Uterus (tissue), 4 donors: ENCODE results near the gene KRTAP3-1. TPM values are rescaled to one million over a fixed set of nuclear protein-coding genes. Genes with fewer than 3 reads are reported as not detected.
"Not testable (repeated sequence)": the region's sequence is repeated elsewhere in the genome, so short reads cannot be mapped to it uniquely, and the experiment has no call there.

Experiments used
- DNase-seq, 2 donors: peaks; one replicate each; pipeline ENCODE4 v3.0.0-alpha.2; 2019 to 2020
- H3K27ac ChIP-seq, 2 donors: fragments of 200-600 bp; sonication (generic); 1 replicate in 1 of 2; 2 replicates in 1 of 2; pipeline ENCODE4 v1.5.1; 2016 to 2018
- H3K27me3 ChIP-seq, 2 donors: fragments of 200-600 bp; sonication (generic); one replicate each; pipeline ENCODE4 v1.5.1; 2018 to 2019; ENCODE audit warnings: control low read depth in 1 of 2
- H3K36me3 ChIP-seq, 2 donors: fragments of 200-600 bp; sonication (generic); one replicate each; pipeline ENCODE4 v1.5.1; 2019; ENCODE audit warnings: control low read depth in 1 of 2
- H3K4me1 ChIP-seq, 2 donors: fragments of 200-600 bp; sonication (generic); one replicate each; pipeline ENCODE4 v1.5.1; 2018 to 2019; ENCODE audit warnings: control low read depth in 1 of 2
- H3K4me3 ChIP-seq, 2 donors: fragments of 200-600 bp; sonication (generic); 1 replicate in 1 of 2; 2 replicates in 1 of 2; pipeline ENCODE4 v1.5.1; 2018 to 2019; ENCODE audit warnings: mild to moderate bottlenecking in 1 of 2
- H3K9me3 ChIP-seq, 2 donors: fragments of 200-600 bp; sonication (generic); one replicate each; pipeline ENCODE4 v1.5.1; 2019; ENCODE audit warnings: control low read depth in 1 of 2
- POLR2A ChIP-seq, 2 donors: fragments of 450-650 bp; IDR thresholded peaks; one replicate each; pipeline ENCODE4 v1.6.1; 2016; ENCODE audit warnings: antibody characterized with exemption in 2 of 2, mild to moderate bottlenecking in 1 of 2, moderate library complexity in 1 of 2
- intact Hi-C: fragments of 100-400 bp; cut with DNase I; formaldehyde crosslinking; loops from one replicate; pipeline ENCODE4 v1.15.1; 2023; ENCODE audit warnings: low total_unique reads
- total RNA-seq, 4 donors: library from RNA; depleted of rRNA in 3 of 4; stranded (reverse); fragments of >200 nt in 3 of 4; gene quantifications; one replicate each; pipeline versions ENCODE4 v1.1.0 to v1.2.4, GENCODE V29; 2014 to 2023
- TF ChIP-seq, protein P1 (sequence below), 4 experiments: fragments of 200-600 bp in 2 of 4; fragments of 450-650 bp in 2 of 4; sonication (generic) in 2 of 4; IDR thresholded peaks; one replicate each; pipeline ENCODE4 v1.5.1; 2016 to 2019; ENCODE audit warnings: antibody characterized with exemption in 4 of 4, mild to moderate bottlenecking in 2 of 4, moderate library complexity in 1 of 4
- donor health status: DM: yes; HTN: yes; CAD: no.

Gene KRTAP3-1
- total RNA-seq, 4 donors from 2014 or later: not detected

DNA sequence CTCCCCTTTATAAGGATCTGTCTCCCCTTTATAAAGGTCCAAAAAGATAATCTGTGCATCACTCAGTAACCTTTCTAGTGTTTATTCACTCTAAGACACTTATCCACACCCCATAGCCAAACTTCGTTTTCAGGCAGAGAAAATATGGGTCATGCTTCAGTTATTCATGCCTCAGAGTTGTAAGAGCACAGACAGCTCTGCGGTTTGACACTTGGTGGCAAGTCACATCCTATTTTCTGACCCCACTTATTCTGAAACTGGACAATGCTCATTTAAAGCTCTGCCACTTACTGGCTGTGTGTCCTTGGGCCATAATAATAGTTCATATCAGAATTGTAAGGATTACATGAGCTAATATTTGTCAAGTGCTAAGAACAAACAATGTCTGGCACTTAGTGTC is 40.2 kb upstream of the KRTAP3-1 start:
- DNase-seq: no peak
- intact Hi-C loops: no loop called here
- TF ChIP-seq, protein P1, sequence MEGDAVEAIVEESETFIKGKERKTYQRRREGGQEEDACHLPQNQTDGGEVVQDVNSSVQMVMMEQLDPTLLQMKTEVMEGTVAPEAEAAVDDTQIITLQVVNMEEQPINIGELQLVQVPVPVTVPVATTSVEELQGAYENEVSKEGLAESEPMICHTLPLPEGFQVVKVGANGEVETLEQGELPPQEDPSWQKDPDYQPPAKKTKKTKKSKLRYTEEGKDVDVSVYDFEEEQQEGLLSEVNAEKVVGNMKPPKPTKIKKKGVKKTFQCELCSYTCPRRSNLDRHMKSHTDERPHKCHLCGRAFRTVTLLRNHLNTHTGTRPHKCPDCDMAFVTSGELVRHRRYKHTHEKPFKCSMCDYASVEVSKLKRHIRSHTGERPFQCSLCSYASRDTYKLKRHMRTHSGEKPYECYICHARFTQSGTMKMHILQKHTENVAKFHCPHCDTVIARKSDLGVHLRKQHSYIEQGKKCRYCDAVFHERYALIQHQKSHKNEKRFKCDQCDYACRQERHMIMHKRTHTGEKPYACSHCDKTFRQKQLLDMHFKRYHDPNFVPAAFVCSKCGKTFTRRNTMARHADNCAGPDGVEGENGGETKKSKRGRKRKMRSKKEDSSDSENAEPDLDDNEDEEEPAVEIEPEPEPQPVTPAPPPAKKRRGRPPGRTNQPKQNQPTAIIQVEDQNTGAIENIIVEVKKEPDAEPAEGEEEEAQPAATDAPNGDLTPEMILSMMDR (IDR thresholded peaks at IDR 0.05): no peak
- no peak for TF ChIP-seq POLR2A (IDR thresholded peaks at IDR 0.05)

DNA sequence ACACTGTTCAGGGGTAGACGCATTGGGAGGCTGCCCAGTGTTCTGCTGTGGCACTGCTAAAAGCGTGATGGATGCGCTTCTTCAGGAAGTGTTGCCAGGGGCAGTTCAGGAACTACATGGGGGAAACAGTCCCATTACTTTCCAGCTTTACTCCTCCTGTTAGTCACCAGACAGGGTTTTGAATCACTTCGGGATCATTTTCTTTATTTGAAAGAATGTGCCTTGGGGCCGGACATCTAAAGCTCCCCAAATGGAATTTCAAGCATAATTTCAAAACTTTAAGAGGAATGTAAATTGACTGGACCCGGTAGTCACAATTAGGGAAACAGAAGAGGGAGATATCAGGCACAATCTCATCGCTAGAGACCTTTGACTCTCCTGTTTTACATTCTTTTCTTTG is 39.5 kb upstream of the KRTAP3-1 start:
- Histone ChIP-seq H3K4me1 (no peaks in the 10 kb centered on the region), H3K27me3 (no peaks in the 10 kb centered on the region), H3K9me3 (no peaks in the 10 kb centered on the region), H3K36me3 (no peaks in the 10 kb centered on the region), H3K27ac (no peak overlapping the region), H3K4me3 (no peak overlapping the region)
- intact Hi-C loops: no loop called here
- TF ChIP-seq, protein P1 (IDR thresholded peaks at IDR 0.05): no peak
- TF ChIP-seq POLR2A (IDR thresholded peaks at IDR 0.05): no peak
- DNase-seq: no peak

More for the DNA sequence above, 40.2 kb upstream of the KRTAP3-1 start:
- H3K27me3 ChIP-seq: no peaks in the 10 kb centered on the region
- H3K27ac ChIP-seq: no peak overlapping the region
- H3K9me3 ChIP-seq: no peaks in the 10 kb centered on the region
- H3K4me3 ChIP-seq: no peak overlapping the region
- no peaks in the 10 kb centered on the region for H3K4me1 ChIP-seq
- H3K36me3 ChIP-seq: no peaks in the 10 kb centered on the region

DNA sequence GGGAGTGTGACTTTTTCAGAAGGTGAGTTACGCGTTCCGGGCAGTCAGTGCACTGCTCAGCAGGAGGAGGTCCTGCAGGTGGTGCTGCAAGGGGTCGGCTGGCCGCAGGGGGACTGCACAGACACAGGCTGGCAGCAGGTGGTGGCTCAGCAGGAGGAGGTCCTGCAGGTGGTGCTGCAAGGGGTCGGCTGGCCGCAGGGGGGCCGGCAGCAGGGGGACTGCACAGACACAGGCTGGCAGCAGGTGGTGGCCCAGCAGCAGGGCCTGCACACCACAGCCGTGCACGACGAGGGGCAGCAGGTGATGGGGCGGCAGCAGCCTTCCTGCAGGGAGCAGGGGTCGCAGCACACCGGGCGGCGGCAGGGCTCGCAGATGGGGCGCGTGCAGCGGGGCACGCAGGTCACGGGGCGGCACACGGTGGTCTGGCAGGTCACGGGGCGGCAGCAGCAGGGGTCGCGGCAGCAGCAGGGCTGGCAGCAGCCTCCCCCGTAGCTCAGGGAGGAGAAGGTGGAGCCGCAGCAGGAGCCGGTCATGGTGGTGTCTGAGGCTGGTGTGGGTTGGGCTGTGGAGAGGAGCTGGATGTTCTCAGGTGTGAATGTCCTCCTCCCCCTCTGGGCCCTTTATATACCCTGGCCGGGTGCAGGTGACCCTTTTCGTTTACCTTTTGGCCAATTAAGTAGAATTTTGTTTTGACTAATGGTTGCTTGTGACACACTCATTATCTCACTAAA is 38.0 kb upstream of the KRTAP3-1 start, which contains the start of gene KRTAP2-1:
Gene KRTAP2-1, minus strand, starts transcription at position 582 of the 731 bp plus-strand sequence. Its CDS starts 49 bp downstream, at position 533.
- H3K27ac ChIP-seq, H3K36me3 ChIP-seq, DNase-seq, H3K4me1 ChIP-seq, intact Hi-C loops, H3K27me3 ChIP-seq, H3K4me3 ChIP-seq, H3K9me3 ChIP-seq: not testable (repeated sequence)

DNA sequence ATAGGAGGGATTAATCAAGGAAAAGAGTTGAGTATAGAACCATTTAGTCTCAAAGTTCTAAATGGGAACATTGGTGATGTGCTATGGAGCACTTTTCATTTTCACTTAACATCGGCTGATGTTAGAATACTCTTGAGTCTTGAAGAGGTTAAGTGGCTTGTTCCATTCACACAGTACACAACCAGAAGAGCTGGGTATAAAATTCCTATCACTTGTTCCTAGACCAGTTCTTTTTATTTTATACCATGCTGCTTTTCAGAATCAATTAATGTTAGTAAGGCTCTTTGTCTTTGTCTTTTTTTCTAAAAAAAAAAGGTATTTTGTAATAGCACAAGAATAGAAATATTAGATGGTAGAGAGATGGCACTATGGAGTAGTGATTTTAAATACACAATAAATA is 34.0 kb upstream of the KRTAP3-1 start:
- H3K4me1 ChIP-seq: no peaks in the 10 kb centered on the region
- intact Hi-C loops: no loop called here

DNA sequence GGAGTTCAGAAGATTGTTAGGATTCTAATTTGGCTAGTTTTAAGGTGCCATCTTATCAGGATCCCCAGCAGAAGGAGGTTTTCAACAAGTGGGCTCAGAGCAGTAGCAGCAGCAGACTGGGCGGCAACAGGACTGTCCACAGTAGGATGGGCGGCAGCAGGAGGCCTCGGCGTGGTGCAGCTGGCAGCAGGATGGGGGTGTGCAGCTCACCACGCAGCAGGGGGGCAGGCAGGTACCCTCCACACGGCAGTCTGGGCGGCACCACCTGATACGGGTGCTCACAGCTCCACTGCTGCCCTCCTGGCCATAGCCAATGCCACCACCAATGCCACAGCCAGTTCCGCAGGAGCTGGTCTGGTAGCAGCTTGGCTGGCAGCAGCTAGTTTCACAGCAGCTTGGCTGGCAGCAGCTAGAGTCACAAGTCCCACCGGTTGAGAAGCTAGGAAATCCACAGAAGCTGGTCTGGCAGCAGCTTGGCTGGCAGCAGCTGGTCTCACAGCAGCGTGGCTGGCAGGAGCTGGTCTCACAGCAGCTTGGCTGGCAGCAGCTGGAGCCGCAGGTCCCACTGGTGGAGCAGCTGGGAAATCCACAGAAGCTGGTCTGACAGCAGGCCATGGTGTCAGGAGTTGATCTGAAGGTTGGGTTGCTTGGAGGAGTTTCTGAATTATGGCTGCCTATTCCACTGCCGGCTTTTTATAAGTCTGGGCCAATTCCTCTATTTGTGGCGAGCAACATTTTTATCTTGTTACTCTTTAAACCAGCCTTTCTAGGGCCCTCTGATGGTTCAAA is 32.0 kb upstream of the KRTAP3-1 start, which contains the start of gene KRTAP1-1:
Gene KRTAP1-1, minus strand, starts transcription at position 668 of the 789 bp plus-strand sequence. Its CDS starts 53 bp downstream, at position 615.
- H3K4me3 ChIP-seq, H3K27me3 ChIP-seq, H3K4me1 ChIP-seq, H3K36me3 ChIP-seq, intact Hi-C loops, DNase-seq, H3K9me3 ChIP-seq, H3K27ac ChIP-seq: not testable (repeated sequence)

More for the DNA sequence above, 34.0 kb upstream of the KRTAP3-1 start:
- no peaks in the 10 kb centered on the region for H3K9me3 ChIP-seq
- TF ChIP-seq POLR2A (IDR thresholded peaks at IDR 0.05): no peak
- TF ChIP-seq, protein P1 (IDR thresholded peaks at IDR 0.05): no peak
- H3K27me3 ChIP-seq: no peaks in the 10 kb centered on the region
- H3K27ac ChIP-seq: no peak overlapping the region
- no peak for DNase-seq
- no peaks in the 10 kb centered on the region for H3K36me3 ChIP-seq
- H3K4me3 ChIP-seq: no peak overlapping the region

DNA sequence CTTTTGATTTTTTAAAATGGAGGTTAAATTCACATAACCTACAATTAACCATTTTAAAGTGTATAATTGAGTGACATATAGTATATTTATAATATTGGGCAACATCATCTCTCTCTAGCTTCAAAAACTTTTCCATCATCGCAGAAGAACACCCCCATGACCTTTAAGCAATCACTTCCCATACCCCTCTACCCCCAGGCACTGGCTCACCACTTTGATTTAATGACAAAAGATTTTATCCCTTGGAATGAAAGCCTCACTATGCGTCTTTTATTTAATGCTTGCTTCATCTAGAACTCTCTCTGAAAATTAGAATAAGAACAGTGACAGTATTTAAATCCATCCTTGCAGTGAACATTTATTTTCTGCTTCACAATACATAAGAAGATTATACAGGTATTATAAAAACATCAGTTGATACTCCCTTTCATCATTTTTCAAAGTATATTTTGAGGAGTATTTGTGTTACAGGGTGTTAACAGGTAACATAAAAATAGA is 29.0 kb upstream of the KRTAP3-1 start:
- Histone ChIP-seq H3K9me3 (no peaks in the 10 kb centered on the region), H3K27me3 (no peaks in the 10 kb centered on the region), H3K4me3 (no peak overlapping the region), H3K36me3 (no peaks in the 10 kb centered on the region), H3K4me1 (no peaks in the 10 kb centered on the region), H3K27ac (no peak overlapping the region)
- no peak for DNase-seq
- intact Hi-C loops: no loop called here
- TF ChIP-seq, protein P1 (IDR thresholded peaks at IDR 0.05): no peak
- no peak for TF ChIP-seq POLR2A (IDR thresholded peaks at IDR 0.05)

DNA sequence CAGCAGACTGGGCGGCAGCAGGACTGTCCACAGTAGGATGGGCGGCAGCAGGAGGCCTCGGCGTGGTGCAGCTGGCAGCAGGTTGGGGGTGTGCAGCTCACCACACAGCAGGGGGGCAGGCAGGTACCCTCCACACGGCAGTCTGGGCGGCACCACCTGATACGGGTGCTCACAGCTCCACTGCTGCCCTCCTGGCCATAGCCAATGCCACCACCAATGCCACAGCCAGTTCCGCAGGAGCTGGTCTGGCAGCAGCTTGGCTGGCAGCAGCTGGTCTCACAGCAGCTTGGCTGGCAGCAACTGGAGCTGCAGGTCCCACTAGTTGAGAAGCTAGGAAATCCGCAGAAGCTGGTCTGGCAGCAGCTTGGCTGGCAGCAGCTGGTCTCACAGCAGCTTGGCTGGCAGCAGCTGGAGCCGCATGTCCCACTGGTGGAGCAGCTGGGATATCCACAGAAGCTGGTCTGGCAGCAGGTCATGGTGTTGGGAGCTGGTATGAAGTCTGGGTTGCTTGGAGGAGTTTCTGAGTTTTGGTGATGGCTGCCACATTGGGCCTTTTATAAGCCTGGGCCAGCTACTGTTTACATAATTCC is 25.5 kb upstream of the KRTAP3-1 start, which contains the start of gene KRTAP1-3:
Gene KRTAP1-3, minus strand, starts transcription at position 529 of the 590 bp plus-strand sequence. Its CDS starts 53 bp downstream, at position 476.
- H3K9me3 ChIP-seq, H3K27ac ChIP-seq, H3K36me3 ChIP-seq, DNase-seq, H3K4me1 ChIP-seq, intact Hi-C loops, H3K27me3 ChIP-seq, H3K4me3 ChIP-seq: not testable (repeated sequence)
